ENCODE measurements around the gene PAX2.

Gene PAX2

DNA sequence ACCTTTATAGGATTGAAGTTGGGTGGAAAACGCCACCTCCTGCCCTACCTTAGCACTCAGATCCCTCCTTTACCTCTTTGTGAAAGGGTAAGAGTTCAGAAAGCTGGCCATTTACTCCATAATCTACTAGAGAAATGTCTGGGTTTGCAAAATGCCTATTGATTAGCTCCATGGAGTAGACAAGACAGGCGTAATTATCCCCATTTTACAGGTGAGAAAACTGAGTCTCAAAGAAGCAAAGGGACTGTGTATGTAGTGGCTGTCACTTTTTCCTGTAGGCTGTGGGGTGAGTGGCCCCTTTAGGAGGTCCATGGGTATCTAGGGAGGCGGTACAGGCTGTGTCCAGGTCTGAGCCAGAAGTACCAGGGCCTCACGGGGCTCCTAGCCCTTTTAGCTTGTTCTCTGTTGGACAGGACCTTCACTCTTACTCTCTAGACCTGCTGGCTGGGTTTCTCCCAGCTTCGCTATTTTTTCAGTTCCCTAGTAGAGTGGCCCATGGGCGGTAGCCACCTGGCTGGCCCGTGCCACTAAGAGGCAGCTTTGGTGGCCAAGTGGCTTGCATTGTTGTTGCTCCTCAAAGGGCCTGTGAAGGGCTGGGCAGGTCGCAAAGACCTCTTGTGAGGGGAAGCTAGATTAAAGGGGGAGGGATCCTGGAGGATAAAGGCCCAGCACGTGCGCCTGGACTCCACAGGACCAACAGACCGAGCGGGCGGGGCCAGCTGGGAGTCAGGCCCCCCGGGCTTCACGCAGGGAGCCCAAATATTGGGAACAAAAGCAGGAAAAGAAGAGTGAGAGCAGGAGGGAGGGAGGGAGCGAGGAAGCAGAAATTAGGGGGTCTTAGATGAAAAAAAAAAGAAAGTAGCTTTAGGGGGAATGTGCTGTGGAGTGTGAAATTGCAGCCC is 4.7 kb upstream of the PAX2 start:
- DNase-seq = no peak

DNA sequence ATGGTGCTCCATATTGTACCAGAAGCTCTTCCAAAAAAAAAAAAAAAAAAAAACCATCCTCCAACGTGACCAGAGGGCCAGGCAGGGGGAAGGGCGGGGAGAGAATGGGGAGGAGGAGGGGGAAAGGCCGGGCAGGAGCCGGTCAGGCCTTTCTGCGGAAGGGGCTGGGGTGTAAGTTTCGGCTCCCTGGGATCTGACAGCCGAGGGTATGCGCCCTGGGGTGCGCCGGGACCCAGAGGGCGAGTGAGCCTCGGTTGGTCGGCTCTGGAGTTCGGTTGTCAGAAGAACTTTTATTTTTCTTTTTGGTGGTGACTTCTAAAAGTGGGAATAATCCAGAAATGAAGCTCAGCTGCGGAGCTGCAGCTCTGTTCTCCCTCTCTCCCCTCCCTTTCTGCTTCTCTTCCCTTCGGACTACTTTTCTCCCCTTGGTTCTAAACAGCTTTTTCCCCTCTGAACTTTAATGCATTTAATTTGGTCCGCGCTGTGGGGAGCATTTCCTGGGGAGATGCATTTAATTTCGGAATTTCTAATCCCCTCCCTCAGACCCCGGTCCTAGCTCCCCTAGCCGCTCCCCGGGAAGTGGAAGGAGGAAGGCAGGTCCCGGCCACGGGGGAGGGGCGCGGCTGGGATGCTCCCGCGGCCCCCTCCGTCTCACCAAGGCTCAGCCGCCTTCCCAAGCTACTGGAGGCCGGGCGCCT is 3.9 kb upstream of the PAX2 start:
- no peak for DNase-seq

DNA sequence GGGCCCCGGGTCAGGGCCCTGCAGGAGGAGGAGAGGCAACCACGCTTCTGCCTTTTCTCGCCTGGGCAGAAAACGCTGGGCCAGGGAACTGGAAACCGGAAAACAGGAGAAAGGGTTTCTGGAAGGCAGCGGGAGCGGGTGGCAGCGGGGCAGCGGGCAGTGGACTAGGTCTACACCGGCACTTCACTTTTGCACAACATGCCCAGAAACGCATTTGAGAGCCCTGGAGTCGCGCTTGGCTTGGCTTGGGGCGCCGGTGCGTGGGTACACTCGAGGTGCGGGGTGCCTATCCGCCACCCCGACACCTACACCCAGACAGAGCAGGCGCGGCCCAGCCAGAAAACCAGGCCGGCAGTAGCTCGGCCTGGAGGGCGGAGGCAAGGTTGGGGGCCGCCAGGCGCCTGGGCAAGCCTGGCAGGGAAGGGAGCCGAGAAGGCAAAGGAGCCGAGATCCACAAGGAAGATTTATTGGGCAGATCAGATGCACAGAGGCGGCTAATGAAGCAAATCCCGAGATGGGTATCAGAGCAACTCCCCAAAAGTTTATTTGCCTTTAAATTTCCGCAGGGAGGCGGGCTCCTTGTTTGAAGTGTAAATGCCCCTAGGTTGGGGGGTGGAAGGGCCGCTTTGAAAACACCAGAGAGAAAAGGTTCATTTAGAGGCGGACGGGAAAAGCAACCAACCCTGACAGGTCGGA is 3.2 kb upstream of the PAX2 start:
- DNase-seq = no peak

DNA sequence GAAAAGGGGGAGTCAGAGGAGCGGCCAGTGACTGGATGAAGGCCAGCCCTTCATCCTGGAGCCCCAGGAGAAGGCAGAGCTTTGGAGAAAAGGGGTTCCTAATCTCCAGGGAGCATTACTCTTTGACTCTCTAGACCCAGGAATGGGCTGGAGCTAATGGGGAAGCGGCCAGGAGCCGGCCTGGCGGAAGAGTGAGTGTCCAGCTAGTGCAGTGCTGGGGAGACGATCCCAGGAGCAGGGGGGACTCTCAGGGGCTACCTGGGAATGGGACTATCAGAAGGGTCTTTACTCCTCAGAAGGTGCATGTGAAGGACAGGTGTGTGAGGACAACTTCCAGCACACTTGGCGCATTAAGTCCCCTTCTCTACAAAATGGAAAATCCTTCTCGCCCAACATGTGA is 2.4 kb upstream of the PAX2 start:
- no peak for DNase-seq

DNA sequence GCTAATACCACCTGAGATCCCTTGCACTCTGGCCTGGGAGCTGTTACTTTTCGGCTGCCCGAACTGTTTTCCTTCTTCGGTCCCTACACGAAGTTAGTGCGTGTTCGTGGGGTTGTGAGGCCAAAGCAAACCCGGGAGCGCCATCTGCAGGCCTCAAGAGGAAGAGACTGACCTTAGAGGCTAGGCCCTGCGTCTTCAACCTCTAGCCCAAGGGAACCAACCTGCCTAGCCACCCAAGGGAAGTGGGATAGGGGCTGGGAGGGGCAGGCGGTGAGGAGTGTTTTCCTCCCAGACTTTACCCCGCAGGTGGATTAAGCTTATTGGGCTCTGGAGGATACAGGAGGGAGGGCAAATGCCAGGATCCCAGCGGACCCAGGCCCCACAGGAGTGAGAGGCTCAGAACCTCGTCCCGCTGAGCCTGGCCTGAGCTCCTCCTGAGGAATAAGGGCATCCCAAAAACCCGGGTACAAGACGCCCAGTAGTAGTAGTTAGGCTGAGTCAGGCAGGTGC is 1.7 kb upstream of the PAX2 start:
- peak; percentile 47 for DNase-seq

DNA sequence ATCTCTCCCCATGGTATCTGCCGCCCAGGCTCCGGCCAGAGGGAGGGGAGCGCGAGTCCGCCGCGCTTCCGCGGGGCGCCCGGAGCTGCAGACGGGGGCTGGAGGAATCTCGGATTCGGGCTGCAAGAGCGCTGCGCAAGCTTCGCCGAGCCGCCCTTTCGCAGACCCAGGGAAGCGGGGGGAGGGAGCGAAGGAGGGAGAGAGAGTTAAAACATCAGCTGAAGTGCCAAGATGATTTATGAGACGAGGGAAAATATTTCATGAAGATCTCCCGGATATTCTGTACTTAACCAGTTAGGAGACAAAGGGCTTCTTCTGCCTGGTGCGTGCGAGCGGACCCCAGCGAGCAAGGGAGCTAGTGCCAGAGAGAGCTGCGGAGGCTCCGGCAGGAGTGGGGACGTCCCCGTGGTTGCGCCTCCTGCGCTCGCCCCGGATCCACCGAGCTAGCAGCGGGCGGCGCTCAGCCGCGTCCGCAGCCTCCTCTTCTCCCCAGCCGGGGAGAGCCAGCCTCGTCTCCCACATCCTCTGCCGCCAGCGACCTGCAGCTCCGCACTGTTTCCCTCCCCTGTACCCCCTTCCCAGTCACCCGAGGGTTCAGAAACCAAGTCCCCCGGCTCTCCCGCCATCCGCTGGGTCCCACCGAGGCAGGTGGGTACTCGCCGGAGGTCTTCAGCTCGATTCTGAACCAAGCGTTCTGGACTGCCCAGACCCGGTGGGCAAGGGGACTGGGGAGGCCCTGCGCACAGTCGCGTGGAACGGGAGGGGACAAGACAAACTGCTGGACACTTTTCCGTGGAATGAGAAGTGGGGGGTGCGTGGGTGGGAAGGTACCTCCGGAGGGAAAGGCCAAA is 1.0 kb upstream of the PAX2 start:
- no peak for DNase-seq

DNA sequence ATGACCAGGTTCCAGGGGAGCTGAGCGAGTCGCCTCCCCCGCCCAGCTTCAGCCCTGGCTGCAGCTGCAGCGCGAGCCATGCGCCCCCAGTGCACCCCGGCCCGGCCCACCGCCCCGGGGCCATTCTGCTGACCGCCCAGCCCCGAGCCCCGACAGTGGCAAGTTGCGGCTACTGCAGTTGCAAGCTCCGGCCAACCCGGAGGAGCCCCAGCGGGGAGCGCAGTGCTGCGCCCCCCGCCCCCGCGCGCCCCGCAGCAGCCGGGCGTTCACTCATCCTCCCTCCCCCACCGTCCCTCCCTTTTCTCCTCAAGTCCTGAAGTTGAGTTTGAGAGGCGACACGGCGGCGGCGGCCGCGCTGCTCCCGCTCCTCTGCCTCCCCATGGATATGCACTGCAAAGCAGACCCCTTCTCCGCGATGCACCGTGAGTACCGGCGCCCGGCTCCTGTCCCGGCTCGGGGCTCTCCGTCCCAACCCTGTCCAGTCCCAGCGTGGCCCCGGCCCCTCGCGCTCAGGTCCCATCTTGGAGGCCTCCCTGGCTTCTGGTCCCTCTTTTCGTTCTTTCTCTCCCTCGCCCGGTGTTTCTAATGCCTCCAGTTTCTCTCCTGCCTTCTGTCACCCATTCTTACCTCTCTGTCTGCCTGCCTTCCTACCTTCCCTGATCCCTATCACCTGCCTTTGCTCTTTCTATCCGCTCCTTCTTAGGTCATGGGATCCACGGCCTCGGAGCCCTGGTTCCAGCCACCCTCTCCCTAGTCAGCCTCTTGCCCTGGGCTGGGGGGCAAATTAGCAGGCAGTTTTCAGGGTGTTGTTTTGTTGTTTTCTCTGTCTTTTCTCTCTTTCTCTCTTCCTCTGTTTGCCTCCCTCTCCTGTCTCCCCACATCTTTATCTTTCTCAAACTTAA is 751 bp downstream of the PAX2 start:
- DNase-seq = no peak

DNA sequence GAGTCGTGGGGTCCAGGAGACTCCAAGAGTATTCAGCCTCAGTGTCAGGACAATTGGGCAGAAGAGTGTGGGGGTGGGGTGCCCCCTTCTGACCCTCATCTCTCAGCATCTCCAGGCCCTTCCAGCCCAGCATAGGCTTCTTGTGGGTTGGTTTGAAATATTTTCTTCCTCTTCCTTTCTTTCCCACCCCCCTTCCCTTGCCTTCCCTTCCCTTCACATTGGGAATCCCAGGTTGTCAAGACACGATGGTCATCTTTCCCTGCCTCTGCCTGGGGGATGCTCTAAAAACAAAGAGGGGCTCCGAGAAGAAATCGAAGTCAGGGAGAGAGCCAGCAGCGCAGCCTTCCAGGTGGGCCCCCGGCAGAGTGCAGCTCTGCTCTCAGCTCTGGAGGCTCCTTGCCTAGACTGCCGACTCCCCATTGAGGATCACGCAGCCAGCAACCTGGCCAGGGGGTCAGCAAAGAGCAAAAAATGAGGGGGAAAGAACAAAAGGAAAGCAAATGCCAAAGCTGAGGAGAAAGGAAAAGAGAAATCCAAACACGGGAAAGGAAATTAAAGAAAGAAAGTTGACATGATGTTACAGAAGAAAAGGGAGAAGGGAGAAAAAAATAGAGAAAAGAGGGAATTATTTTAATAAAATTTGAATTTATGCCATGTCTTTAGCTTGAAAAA is 1.5 kb downstream of the PAX2 start:
- no peak for DNase-seq

DNA sequence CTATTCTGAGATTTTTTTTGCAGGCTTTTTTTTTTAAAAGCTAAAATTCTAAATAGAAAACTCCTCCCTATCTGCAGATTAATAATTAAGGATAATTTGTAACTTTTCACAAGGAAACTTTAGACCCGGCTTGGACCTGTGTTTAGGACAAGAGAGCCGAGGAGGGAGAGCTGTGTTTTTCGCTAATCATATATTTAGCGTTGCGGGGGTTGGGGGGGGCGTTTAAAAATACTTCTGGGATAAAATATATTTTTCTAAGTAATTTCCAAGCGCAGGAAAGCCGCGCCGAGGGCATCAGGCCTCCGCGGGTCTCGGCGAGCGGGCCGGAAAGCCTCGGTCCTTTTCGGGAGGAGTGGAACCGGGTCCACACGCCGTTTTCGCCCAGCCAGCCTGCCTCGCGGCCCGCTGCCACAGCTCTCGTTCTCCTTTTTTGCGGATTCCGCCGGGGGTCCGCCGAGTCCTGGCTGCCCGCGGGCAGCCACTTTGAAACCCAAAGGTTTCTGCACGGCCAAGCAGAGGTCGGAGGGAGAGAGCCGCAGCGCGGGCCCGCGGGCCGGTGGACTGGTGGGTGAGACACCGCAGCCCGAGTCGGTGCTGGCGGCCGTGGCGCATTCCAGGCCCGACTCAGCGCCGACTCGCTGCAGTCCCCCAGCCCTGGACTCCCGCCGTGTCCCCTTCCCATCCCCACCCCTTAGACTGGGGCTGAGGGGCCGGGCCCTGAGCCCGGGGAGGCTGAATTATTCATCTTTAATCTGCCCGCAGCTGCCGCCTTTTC is 2.3 kb downstream of the PAX2 start:
- no peak for DNase-seq

DNA sequence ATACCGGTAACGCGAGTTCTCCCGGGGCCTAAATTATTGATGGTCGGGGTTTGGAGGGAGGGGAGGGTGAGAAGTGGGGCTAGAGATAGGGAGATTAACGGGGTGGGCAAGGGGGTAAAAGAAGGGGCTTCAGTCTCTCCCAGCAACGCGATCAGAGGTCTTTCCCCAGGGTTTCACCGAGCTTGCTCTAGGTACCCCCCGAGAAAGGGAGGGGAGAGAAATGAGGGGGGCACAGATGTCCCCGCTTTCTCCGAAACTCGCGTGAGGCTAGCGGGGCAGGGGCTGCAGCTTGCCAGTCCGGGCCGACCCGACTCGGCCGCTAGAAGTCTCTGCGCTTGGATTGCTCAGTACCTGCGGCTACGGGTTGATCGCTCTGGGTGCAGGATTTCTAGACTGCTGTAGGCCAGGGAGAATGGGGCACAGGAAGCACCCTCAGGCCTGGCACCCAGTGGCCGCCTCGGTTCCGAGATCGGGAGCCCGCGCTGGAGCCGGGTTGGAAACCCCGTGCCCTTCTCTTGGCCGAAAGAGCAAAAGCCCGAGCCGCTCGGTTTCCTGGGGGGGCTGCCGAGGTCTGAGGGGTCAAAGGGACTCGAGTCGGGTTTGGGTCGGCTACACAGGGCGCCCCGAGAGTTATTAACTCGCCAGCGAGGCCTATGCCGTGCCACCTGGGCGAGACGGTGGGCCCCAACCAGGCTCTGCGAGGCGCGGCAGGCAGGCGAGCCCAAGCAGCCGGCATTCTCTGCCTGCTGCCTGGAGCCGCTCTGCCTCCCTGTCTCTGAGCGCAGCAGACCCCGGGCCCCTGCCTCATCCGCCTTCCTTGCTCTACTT is 3.1 kb downstream of the PAX2 start:
- DNase-seq = no peak

DNA sequence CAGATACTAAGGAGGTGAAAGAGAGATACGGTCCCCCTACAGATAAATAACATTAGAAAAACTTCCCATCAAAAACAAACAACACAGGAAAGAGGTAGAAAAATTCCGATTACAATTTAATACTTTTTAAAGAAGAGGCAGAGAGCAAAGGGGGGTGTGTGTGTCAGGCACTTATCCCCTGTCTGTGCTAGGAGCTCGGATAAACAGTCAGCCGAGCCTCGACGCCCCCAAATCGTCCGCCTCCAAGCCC is 3.6 kb downstream of the PAX2 start:
- DNase-seq = no peak

DNA sequence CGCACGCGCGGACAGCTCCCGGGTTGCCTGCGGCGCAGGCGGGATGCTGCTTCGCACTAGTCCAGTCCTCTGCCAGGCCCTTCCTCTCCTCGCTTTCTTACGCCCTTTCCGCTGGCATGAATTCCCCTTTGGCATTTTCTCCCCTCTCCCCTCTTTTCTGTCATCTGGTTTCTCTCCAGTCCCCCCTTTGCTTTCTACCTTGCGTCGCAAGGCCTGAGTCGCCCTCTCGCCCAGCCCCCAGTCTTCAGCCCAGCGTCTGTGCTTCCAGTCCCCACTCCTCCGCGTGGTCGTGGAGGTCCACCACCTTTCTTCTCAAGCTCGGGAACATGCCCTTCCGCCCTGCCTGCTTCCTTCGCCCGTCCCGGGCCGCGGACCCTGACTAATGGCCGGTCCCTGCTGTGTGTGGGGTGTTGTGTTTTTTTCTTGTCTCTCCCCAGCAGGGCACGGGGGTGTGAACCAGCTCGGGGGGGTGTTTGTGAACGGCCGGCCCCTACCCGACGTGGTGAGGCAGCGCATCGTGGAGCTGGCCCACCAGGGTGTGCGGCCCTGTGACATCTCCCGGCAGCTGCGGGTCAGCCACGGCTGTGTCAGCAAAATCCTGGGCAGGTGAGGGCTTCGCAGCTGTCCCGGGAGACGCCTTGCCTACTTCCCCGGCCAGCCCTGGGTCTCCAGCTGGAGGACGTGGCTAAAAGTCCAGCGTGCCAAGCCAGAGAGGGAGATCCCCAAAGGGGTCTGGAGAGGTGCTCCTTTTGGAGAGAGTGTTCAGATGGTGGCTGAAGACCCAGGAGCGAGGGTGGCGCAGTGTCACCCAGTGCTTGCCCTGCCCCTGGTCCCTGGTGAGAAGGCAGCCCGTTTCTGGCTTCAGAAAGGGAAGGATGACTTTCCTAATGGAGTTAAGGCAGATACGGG is 4.2 kb downstream of the PAX2 start:
- DNase-seq = no peak

DNA sequence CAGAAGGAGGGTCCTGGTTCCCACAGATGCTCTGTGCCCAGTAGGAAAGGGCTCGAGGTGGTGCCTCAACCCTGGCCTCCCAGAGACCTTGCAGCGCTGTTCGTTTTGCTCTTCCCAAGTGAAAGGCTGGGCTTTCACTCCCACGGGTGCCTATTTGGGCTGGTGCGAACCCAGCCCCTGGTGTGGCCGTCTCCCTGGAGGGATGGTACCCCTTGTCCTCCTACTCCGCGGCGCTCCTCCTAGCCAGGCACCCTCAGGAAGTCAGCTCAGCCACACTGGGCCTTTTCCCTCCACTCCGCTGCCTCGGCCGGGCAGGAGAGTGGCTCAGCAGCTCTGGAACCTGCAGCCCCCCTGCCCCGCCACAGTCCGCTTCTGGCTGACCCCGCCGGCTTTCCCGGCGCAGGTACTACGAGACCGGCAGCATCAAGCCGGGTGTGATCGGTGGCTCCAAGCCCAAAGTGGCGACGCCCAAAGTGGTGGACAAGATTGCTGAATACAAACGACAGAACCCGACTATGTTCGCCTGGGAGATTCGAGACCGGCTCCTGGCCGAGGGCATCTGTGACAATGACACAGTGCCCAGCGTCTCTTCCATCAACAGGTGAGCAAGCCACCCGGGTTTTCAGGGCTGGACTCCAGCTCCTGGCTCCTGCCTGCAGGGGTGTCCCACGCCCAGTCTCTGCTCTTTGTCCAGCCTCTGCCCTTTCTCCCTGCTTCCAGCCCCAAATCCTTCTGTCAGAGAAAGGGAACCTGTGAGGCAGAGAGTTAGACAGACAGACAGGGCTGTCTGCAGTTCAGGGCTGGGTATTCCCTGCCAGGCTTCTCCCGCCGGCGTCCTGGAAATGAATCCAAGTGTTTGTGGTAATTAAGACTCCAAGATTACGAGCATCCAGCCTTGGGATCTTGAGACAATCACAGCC is 5.2 kb downstream of the PAX2 start:
- DNase-seq = no peak

DNA sequence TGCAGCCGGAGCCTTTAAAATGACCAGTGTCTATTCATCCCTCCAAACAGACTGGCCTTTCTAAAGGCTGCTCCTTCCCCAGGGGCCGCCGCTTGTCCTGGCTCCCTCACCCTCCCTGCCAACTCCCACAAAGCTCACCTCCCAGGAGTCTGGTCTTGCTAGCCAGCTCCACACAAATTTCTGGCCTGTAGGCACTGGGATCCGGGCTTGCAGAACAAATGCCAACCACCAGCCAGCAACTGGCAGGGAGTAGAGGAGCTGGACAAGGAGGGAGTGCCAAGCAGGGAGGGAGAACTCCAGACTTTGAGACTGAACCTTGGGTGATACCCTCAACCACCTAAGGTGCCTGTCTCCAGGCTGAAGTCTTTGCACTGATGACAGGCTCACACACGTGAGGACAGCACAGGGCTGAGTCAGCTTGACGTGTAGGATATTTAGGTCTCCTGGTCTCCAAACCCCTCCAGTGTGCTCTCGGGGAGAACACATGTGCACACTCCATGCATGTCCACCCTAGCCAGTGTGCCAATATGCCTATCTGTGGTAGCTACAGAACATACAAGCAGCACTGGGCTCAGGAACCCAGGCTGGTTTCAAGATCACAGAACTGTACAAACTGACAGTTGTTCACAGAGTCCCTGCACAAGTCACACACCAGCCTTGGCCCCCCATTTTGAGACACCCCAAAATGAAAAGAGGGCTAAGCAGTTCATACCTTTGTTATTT is 6.0 kb downstream of the PAX2 start:
- DNase-seq = no peak

DNA sequence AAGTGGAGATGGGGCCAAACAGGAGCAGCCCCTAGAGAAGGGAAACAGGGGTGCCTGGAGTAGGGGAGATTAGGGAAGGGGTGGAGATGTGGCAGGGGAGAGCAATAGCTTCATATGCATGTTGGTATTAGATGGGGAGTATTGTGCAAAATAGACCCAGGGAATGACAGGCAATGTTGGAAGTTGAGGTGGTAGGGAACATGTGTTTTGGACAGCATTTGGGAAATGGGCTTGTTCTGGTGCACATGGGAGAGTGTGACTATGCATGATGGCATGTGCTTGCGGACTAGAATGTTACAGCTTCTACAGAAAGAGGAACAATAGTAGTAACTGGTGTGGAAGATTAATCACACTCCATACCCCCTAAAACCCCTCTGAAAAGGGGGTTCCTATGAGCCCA is 10.4 kb downstream of the PAX2 start:
- DNase-seq = no peak

DNA sequence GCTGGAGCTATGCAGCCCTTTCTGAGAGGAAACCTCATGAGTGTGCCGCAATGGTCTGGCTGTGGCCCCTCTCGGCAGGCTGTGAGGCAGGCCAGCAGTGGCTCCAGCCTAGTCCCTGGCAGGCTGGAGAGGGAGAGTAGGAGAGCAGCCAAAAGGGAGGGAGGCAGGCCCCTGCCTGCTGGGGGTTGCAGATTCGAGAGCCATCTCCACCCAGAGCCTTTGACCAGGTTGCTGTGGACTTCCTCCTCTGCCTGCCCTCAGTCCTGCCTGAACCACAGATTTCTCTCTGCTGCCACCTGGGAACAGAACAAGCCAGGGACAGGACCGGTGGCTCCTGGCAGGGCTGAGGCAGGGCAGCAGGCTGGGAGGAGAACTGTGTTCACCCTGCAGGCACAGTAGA is 13.9 kb downstream of the PAX2 start:
- DNase-seq = no peak

DNA sequence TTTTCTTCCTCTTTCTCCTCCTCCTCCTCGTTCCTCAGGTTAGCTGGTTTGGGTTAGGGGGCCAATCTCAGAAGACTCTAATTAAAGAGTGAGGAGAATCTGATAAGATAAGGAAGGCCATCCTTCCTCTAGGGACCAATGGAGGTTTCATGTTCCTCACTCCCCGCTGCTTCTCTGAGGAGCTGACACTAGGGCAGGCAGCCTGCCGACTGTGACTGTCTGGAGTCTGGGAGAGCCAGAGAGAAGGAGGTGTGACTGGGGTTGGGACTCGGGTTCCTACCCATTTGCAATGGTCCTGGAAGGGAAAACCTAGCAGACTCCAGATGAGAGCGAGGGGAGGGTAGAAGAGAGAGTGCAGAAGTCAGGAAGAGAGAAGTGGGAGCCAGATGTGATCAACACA is 15.3 kb downstream of the PAX2 start:
- DNase-seq = no peak

All from CD4-positive, alpha-beta T cell treated with Interleukin-21 for 1 hour (primary cell).